ENCODE data around the gene TMEM37. TPM values are rescaled to one million over a fixed set of nuclear protein-coding genes. Genes with fewer than 3 reads are reported as not detected.

Gene TMEM37
- total RNA-seq, 1 experiment from 2014 or later: 4.2 TPM

- no peak for TF ChIP-seq CTCF (conservative IDR thresholded peaks at IDR 0.05)
- no peak for DNase-seq
- no peak overlapping the region for H2BK15ac ChIP-seq (ENCODE audit: low read depth, low read length)
- no peaks in the 10 kb centered on the region for H4K20me1 ChIP-seq (ENCODE audit: control insufficient read depth, insufficient read depth, insufficient read length)
- H2AFZ ChIP-seq (ENCODE audit: low read length): no peak overlapping the region
- H3K18ac ChIP-seq (ENCODE audit: insufficient read length, low read depth, low read length): no peak overlapping the region
- no CpG with 5 or more reads among the region's 6 CpGs for WGBS (ENCODE audit: extremely low coverage, insufficient read length, low lambda C conversion rate)
- no peak overlapping the region for H2BK20ac ChIP-seq (ENCODE audit: low read depth, low read length, poor library complexity, severe bottlenecking)
- Mint-ChIP-seq H3K27me3 (ENCODE audit: low read depth) (peaks cover 6% of the 10 kb centered on the region), H3K9me3 (no peaks in the 10 kb centered on the region; a peak in 1 of 5 replicates), H3K27ac (no peak overlapping the region), H3K4me1 (peaks cover 9 to 26% of the 10 kb centered on the region in 2 experiments), H3K36me3 (ENCODE audit: insufficient read depth in 1 of 3, low read depth in 3 of 3) (no peaks in the 10 kb centered on the region), H3K4me3 (no peak overlapping the region)
- H2BK5ac ChIP-seq (ENCODE audit: insufficient read length, low read length): no peak overlapping the region
- H3K14ac ChIP-seq (ENCODE audit: insufficient read depth, low read length): no peak overlapping the region
- H3K27me3 ChIP-seq (ENCODE audit: insufficient read depth, low read length): no peaks in the 10 kb centered on the region
- H3K4me1 ChIP-seq (ENCODE audit: insufficient read depth, low read length): no peaks in the 10 kb centered on the region
- H2BK12ac ChIP-seq (ENCODE audit: insufficient read length, low read depth, low read length): no peak overlapping the region
- no peak overlapping the region for H3K9ac ChIP-seq (ENCODE audit: extremely low read depth, insufficient read length, low read length)
- H3K4me2 ChIP-seq (ENCODE audit: insufficient read depth, insufficient read length, low read length): no peak overlapping the region
- no peaks in the 10 kb centered on the region for H3K9me3 ChIP-seq (ENCODE audit: control insufficient read depth, low read depth, low read length)
- no peak overlapping the region for H4K91ac ChIP-seq (ENCODE audit: insufficient read length, low read depth, low read length)
- H3K4ac ChIP-seq (ENCODE audit: low read depth, low read length): no peak overlapping the region
- H3K56ac ChIP-seq (ENCODE audit: insufficient read length, low read depth, low read length): no peak overlapping the region
- no peak overlapping the region for H3K27ac ChIP-seq (ENCODE audit: insufficient read length, low read depth, low read length)
- H4K8ac ChIP-seq (replicated peaks; ENCODE audit: insufficient read length, low read depth, low read length): no peak overlapping the region
- H3K79me2 ChIP-seq (ENCODE audit: insufficient read depth, low read length): no peaks in the 10 kb centered on the region
- no peak overlapping the region for H3K23ac ChIP-seq (ENCODE audit: insufficient read length, low read depth, low read length)
- H4K5ac ChIP-seq (ENCODE audit: insufficient read length, low read depth, low read length): no peak overlapping the region
- no peaks in the 10 kb centered on the region for H3K79me1 ChIP-seq (ENCODE audit: insufficient read depth, low read depth, low read length, poor library complexity, severe bottlenecking)
- no peak overlapping the region for H2BK120ac ChIP-seq (ENCODE audit: low read depth, low read length, poor library complexity, severe bottlenecking)
- H3K23me2 ChIP-seq (ENCODE audit: insufficient read length, low read depth, low read length, poor library complexity, severe bottlenecking): no peaks in the 10 kb centered on the region
- H3T11ph ChIP-seq (ENCODE audit: low read length): no peak overlapping the region
- H2AK5ac ChIP-seq (ENCODE audit: insufficient read length, low read length): no peak overlapping the region
Observed at GRCh38 chr2:119475857-119476244, 44.2 kb downstream of the TMEM37 start.
